ENCODE data around the gene TRPM4. TPM values are rescaled to one million over a fixed set of nuclear protein-coding genes. Genes with fewer than 3 reads are reported as not detected.

The TRPM4 gene
- total and polyA plus RNA-seq, 2 of the 13 experiments (the other 11 are each of a cell fraction or from before 2014, with no cell fraction given) = 1.9 to 4.3 TPM

DNA sequence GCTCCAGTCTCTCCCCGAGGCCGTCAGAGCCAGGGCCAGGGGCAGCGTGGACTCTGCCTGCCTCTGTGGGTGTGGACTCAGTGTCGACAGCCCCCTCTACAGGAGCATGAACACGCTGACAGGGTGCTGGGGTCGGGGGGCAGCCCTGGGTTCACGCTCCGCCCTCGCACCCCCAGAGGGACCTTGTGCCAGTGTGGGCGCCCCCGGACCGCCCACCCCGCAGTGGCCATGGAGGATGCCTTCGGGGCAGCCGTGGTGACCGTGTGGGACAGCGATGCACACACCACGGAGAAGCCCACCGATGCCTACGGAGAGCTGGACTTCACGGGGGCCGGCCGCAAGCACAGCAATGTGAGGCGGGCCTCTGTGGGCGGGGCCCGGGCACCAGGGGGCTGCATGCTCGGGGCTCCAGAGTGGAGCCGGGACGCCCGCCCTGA lies 8.3 kb downstream of the TRPM4 start:
- in situ Hi-C loops (cut with HindIII; ENCODE audit: extremely low pct_ligation_motif_present, low pct_unique_long_range_greater_than_20kb) = no loop called here
- Histone ChIP-seq H3K4me2 (ENCODE audit: low read depth, low read length) (no peak overlapping the region), H3K4me3 (replicated peaks in 1 of 3; ENCODE audit: insufficient read depth in 1 of 3, low read depth in 2 of 3, low read length in 3 of 3) (no peak overlapping the region), H4K20me1 (ENCODE audit: insufficient read depth, low read length) (no peaks in the 10 kb centered on the region), H3K27ac (ENCODE audit: extremely low read length, insufficient read depth, low read length) (no peak overlapping the region), H3K79me2 (ENCODE audit: insufficient read depth, low read length) (no peaks in the 10 kb centered on the region), H3K4me1 (ENCODE audit: insufficient read depth, low read length) (peaks cover 22% of the 10 kb centered on the region), H2AFZ (ENCODE audit: low read length) (no peak overlapping the region), H3K9me3 (ENCODE audit: low read length) (no peaks in the 10 kb centered on the region), H3K27me3 (ENCODE audit: control insufficient read depth in 1 of 2, insufficient read depth in 2 of 2, low read length in 2 of 2) (no peaks in the 10 kb centered on the region), H3K9ac (ENCODE audit: insufficient read depth, low read depth, low read length) (no peak overlapping the region), H3K36me3 (replicated peaks in 1 of 2; ENCODE audit: control insufficient read depth in 1 of 2, insufficient read depth in 2 of 2, low read length in 2 of 2) (no peaks in the 10 kb centered on the region)
- ChIA-PET CTCF (ENCODE audit: low intra/inter-chr PET ratio, low total read pairs) (no interaction called here), POLR2A (no interaction called here)
- intact Hi-C loops (cut with micrococcal nuclease; ENCODE audit: unreplicated experiment) = no loop called here
- 83% methylated on average over 9 of the region's 30 CpGs for WGBS (ENCODE audit: low lambda C conversion rate)
- DNase-seq (ENCODE audit: low spot score) (no peak), FAIRE-seq (no peak), ATAC-seq (peak; percentile 45)
- TF ChIP-seq MYNN (CRISPR knock-in tag; IDR thresholded peaks at IDR 0.05; ENCODE audit: low read depth) = no peak
- TF ChIP-seq ZNF24 (IDR thresholded peaks at IDR 0.05) = no peak
- no peak for TF ChIP-seq EEA1 (CRISPR knock-in tag; IDR thresholded peaks at IDR 0.05; ENCODE audit: borderline replicate concordance)
- TF ChIP-seq, protein P1, sequence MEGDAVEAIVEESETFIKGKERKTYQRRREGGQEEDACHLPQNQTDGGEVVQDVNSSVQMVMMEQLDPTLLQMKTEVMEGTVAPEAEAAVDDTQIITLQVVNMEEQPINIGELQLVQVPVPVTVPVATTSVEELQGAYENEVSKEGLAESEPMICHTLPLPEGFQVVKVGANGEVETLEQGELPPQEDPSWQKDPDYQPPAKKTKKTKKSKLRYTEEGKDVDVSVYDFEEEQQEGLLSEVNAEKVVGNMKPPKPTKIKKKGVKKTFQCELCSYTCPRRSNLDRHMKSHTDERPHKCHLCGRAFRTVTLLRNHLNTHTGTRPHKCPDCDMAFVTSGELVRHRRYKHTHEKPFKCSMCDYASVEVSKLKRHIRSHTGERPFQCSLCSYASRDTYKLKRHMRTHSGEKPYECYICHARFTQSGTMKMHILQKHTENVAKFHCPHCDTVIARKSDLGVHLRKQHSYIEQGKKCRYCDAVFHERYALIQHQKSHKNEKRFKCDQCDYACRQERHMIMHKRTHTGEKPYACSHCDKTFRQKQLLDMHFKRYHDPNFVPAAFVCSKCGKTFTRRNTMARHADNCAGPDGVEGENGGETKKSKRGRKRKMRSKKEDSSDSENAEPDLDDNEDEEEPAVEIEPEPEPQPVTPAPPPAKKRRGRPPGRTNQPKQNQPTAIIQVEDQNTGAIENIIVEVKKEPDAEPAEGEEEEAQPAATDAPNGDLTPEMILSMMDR (CRISPR knock-in tag; IDR thresholded peaks at IDR 0.05) = peak; percentile 19; the same call in 1 of the 2 replicates
- no peak for TF ChIP-seq ZNF382 (CRISPR knock-in tag; IDR thresholded peaks at IDR 0.05; ENCODE audit: borderline replicate concordance)
- TF ChIP-seq, protein P2, sequence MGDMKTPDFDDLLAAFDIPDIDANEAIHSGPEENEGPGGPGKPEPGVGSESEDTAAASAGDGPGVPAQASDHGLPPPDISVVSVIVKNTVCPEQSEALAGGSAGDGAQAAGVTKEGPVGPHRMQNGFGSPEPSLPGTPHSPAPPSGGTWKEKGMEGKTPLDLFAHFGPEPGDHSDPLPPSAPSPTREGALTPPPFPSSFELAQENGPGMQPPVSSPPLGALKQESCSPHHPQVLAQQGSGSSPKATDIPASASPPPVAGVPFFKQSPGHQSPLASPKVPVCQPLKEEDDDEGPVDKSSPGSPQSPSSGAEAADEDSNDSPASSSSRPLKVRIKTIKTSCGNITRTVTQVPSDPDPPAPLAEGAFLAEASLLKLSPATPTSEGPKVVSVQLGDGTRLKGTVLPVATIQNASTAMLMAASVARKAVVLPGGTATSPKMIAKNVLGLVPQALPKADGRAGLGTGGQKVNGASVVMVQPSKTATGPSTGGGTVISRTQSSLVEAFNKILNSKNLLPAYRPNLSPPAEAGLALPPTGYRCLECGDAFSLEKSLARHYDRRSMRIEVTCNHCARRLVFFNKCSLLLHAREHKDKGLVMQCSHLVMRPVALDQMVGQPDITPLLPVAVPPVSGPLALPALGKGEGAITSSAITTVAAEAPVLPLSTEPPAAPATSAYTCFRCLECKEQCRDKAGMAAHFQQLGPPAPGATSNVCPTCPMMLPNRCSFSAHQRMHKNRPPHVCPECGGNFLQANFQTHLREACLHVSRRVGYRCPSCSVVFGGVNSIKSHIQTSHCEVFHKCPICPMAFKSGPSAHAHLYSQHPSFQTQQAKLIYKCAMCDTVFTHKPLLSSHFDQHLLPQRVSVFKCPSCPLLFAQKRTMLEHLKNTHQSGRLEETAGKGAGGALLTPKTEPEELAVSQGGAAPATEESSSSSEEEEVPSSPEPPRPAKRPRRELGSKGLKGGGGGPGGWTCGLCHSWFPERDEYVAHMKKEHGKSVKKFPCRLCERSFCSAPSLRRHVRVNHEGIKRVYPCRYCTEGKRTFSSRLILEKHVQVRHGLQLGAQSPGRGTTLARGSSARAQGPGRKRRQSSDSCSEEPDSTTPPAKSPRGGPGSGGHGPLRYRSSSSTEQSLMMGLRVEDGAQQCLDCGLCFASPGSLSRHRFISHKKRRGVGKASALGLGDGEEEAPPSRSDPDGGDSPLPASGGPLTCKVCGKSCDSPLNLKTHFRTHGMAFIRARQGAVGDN (CRISPR knock-in tag; IDR thresholded peaks at IDR 0.05) = 0 out of 2 replicates have a peak, but pooled peaks have one; percentile 7
- no TSS peak for BruUV-seq (replicated peaks)

Measured in HepG2 (cell line).